Measurements from ENCODE around the gene ZNF844.

DNA sequence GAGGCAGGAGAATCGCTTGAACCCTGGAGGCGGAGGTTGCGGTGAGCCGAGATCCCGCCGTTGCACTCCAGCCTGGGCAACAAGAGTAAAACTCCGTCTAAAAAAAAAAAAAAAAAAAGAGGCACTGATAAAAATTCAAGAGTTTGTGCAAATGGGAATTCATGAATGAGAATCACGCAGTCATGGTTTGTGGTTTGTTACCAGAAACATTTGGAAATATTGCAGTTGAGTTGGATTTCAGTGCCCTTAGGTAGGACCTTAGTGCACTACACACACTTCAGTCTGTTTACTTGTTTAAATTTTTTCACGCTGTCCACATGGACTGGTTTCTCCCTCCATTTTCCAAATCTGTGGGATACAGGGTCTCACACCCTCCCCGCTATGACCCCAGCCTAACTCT, 28.4 kb downstream of the ZNF844 start:
- TF ChIP-seq, protein P1, sequence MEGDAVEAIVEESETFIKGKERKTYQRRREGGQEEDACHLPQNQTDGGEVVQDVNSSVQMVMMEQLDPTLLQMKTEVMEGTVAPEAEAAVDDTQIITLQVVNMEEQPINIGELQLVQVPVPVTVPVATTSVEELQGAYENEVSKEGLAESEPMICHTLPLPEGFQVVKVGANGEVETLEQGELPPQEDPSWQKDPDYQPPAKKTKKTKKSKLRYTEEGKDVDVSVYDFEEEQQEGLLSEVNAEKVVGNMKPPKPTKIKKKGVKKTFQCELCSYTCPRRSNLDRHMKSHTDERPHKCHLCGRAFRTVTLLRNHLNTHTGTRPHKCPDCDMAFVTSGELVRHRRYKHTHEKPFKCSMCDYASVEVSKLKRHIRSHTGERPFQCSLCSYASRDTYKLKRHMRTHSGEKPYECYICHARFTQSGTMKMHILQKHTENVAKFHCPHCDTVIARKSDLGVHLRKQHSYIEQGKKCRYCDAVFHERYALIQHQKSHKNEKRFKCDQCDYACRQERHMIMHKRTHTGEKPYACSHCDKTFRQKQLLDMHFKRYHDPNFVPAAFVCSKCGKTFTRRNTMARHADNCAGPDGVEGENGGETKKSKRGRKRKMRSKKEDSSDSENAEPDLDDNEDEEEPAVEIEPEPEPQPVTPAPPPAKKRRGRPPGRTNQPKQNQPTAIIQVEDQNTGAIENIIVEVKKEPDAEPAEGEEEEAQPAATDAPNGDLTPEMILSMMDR (IDR thresholded peaks at IDR 0.05), result no peak
- TF ChIP-seq POLR2A (IDR thresholded peaks at IDR 0.05), result no peak

Data from testis (tissue), 2 donors.